HEK293 (cell line): ENCODE results near the gene MDP1.

Experiments
- RBAK ChIP-seq: fragments of 450-650 bp; formaldehyde crosslinking; IDR thresholded peaks from 2 replicates; pipeline ENCODE4 v1.5.1; 2016; ENCODE audit warnings: missing biosample characterization, missing genetic modification characterization
- TCF7L2 ChIP-seq: IDR thresholded peaks from 2 replicates; pipeline ENCODE4 v1.6.1; 2011; ENCODE audit warnings: low read depth, mild to moderate bottlenecking, inconsistent platforms, low read length, moderate library complexity, borderline replicate concordance
- YY1 ChIP-seq: fragments of 450-650 bp; formaldehyde crosslinking; IDR thresholded peaks from 2 replicates; pipeline ENCODE4 v1.5.1; 2018; ENCODE audit warnings: missing biosample characterization, missing genetic modification characterization
- ZBTB1 ChIP-seq: fragments of 450-650 bp; formaldehyde crosslinking; IDR thresholded peaks from 2 replicates; pipeline ENCODE4 v1.5.1; 2016; ENCODE audit warnings: missing biosample characterization, missing genetic modification characterization
- ZNF121 ChIP-seq: fragments of 450-650 bp; formaldehyde crosslinking; IDR thresholded peaks from 2 replicates; pipeline ENCODE4 v1.5.1; 2016; ENCODE audit warnings: missing biosample characterization, missing genetic modification characterization
- TF ChIP-seq, protein P1 (sequence below): fragments of 450-650 bp; formaldehyde crosslinking; IDR thresholded peaks from 2 replicates; pipeline ENCODE4 v1.5.1; 2016; ENCODE audit warnings: missing biosample characterization, missing genetic modification characterization

DNA sequence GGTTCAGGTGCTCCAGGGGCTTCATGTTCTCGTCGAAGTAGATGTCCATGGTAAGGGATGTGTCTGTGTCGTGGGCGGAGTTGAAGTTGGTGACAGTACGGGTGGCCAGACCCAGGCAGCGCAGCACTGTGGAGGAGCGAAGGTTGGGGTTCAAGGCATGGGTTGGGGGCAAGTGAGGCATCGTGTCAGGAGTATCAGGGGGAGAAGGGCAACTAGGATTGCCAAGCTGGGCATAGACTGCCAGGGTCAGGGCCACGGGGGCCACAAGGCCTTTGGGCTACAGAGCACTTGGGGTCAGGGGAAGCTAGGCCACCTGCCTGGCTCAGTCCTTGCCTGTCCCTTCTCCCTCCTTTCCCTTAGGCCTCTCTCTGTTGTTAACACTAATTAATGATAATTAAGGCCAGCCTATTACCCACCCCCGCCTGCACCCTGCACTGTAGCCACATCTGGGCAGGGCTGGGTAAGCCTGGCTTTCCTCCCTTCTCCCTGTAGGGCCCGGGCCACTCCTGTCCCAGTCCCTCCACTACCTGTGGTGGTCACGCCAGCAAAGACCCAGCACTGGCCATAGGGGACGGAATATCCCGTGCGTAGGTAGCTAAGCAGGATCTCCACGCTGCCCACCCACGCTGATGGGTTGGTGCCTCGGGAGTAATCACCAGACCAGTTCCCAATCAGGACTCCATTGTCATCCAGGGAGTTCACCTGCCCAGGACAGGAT lies 42.8 kb upstream of the MDP1 start:
- TF ChIP-seq, protein P1, sequence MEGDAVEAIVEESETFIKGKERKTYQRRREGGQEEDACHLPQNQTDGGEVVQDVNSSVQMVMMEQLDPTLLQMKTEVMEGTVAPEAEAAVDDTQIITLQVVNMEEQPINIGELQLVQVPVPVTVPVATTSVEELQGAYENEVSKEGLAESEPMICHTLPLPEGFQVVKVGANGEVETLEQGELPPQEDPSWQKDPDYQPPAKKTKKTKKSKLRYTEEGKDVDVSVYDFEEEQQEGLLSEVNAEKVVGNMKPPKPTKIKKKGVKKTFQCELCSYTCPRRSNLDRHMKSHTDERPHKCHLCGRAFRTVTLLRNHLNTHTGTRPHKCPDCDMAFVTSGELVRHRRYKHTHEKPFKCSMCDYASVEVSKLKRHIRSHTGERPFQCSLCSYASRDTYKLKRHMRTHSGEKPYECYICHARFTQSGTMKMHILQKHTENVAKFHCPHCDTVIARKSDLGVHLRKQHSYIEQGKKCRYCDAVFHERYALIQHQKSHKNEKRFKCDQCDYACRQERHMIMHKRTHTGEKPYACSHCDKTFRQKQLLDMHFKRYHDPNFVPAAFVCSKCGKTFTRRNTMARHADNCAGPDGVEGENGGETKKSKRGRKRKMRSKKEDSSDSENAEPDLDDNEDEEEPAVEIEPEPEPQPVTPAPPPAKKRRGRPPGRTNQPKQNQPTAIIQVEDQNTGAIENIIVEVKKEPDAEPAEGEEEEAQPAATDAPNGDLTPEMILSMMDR = no peak
- TF ChIP-seq ZBTB1 (tag by site-specific recombination) (no peak), RBAK (tag by site-specific recombination) (no peak), TCF7L2 (no peak), YY1 (tag by site-specific recombination) (no peak), ZNF121 (tag by site-specific recombination) (no peak)
